Stomach (tissue), 9 donors: Measurements from ENCODE around the gene WASF3. TPM values are rescaled to one million over a fixed set of nuclear protein-coding genes. Genes with fewer than 3 reads are reported as not detected.

Experiments
- DNase-seq, 2 donors: peaks; one replicate each; pipeline versions ENCODE4 v3.0.0 to v3.0.0-alpha.2; 2013 to 2019
- H3K27ac ChIP-seq, 5 donors: fragments of 200-600 bp in 4 of 5; sonication (generic) in 4 of 5; one replicate each; pipeline ENCODE4 v1.5.1; 2013 to 2019; ENCODE audit warnings: mild to moderate bottlenecking in 1 of 5, moderate library complexity in 1 of 5
- H3K27me3 ChIP-seq, 3 donors: fragments of 200-600 bp; sonication (generic); one replicate each; pipeline ENCODE4 v1.5.1; 2017 to 2019; ENCODE audit warnings: mixed run types in 1 of 3
- H3K36me3 ChIP-seq, 4 donors: fragments of 200-600 bp; sonication (generic); 1 replicate in 3 of 4; 2 replicates in 1 of 4; pipeline ENCODE4 v1.5.1; 2016 to 2019
- H3K4me1 ChIP-seq, 4 donors: fragments of 200-600 bp; sonication (generic); one replicate each; pipeline ENCODE4 v1.5.1; 2016 to 2019
- H3K4me3 ChIP-seq, 4 donors: fragments of 200-600 bp; sonication (generic) in 3 of 4; one replicate each; pipeline ENCODE4 v1.5.1; 2016 to 2019; ENCODE audit warnings: mild to moderate bottlenecking in 1 of 4
- H3K9me3 ChIP-seq, 4 donors: fragments of 200-600 bp; sonication (generic); one replicate each; pipeline ENCODE4 v1.5.1; 2016 to 2019
- EP300 ChIP-seq: sonication (generic); formaldehyde crosslinking; IDR thresholded peaks from one replicate; pipeline ENCODE4 v1.6.1; 2017; ENCODE audit warnings: antibody characterized with exemption
- POLR2A ChIP-seq, 4 donors: fragments of 450-650 bp; IDR thresholded peaks; one replicate each; pipeline ENCODE4 v1.6.1; 2016; ENCODE audit warnings: antibody characterized with exemption in 4 of 4, control low read depth in 2 of 4, mild to moderate bottlenecking in 1 of 4, moderate library complexity in 1 of 4
- POLR2AphosphoS5 ChIP-seq, 3 donors: sonication (generic); formaldehyde crosslinking; IDR thresholded peaks; one replicate each; pipeline ENCODE4 v1.6.1; 2016; ENCODE audit warnings: antibody characterized with exemption in 3 of 3
- WGBS, 5 donors: extraction: QIAGEN DNeasy Blood & Tissue Kit in 3 of 5; methylation state at CpG; one replicate each; pipeline versions ENCODE4 v1.1.5 to v1.1.7; 2013 to 2018; 5-methylcytosine and 5-hydroxymethylcytosine counted together
- intact Hi-C: fragments of 100-400 bp; cut with DNase I; formaldehyde crosslinking; loops from one replicate; pipeline ENCODE4 v1.15.1; 2023; ENCODE audit warnings: low total_unique reads
- polyA plus RNA-seq, 3 donors: library from polyadenylated mRNA; stranded (reverse); fragments of 200-250 nt; gene quantifications; one replicate each; pipeline ENCODE4 v1.2.3, GENCODE V29; 2013
- total RNA-seq, 5 donors: library from RNA; depleted of rRNA; stranded (reverse); fragments of >200 nt; gene quantifications; one replicate each; pipeline versions ENCODE4 v1.1.0 to v1.2.3, GENCODE V29; 2014 to 2016
- TF ChIP-seq, protein P1 (sequence below), 7 experiments: fragments of 450-650 bp in 4 of 7; fragments of 200-600 bp in 3 of 7; sonication (generic) in 3 of 7; IDR thresholded peaks; one replicate each; pipeline ENCODE4 v1.5.1; 2016 to 2019; ENCODE audit warnings: antibody characterized with exemption in 7 of 7, control low read depth in 2 of 7, mild to moderate bottlenecking in 1 of 7
- donor health status: healthy with polysubstance abuse.
- donor health status: Bipolar disorder and iron deficiency.
- donor health status: healthy.

WASF3 gene
- total and polyA plus RNA-seq, 8 donors, result 0.87 to 12.8 (median 10.2) TPM

- H3K4me1 ChIP-seq, result no peaks in the 10 kb centered on the region
- H3K27ac ChIP-seq, result no peak overlapping the region
- H3K27me3 ChIP-seq, result no peaks in the 10 kb centered on the region
- intact Hi-C loops, result no loop called here
- H3K9me3 ChIP-seq, result no peaks in the 10 kb centered on the region
- DNase-seq, result no peak
- no peak overlapping the region for H3K4me3 ChIP-seq
- TF ChIP-seq EP300 (no peak), POLR2A (IDR thresholded peaks at IDR 0.05) (no peak), POLR2AphosphoS5 (IDR thresholded peaks at IDR 0.05) (no peak)
- TF ChIP-seq, protein P1, sequence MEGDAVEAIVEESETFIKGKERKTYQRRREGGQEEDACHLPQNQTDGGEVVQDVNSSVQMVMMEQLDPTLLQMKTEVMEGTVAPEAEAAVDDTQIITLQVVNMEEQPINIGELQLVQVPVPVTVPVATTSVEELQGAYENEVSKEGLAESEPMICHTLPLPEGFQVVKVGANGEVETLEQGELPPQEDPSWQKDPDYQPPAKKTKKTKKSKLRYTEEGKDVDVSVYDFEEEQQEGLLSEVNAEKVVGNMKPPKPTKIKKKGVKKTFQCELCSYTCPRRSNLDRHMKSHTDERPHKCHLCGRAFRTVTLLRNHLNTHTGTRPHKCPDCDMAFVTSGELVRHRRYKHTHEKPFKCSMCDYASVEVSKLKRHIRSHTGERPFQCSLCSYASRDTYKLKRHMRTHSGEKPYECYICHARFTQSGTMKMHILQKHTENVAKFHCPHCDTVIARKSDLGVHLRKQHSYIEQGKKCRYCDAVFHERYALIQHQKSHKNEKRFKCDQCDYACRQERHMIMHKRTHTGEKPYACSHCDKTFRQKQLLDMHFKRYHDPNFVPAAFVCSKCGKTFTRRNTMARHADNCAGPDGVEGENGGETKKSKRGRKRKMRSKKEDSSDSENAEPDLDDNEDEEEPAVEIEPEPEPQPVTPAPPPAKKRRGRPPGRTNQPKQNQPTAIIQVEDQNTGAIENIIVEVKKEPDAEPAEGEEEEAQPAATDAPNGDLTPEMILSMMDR (IDR thresholded peaks at IDR 0.05), result no peak
- no peaks in the 10 kb centered on the region for H3K36me3 ChIP-seq
Measured at GRCh38 chr13:26727633-26728032, 170.2 kb downstream of the WASF3 start.

DNA sequence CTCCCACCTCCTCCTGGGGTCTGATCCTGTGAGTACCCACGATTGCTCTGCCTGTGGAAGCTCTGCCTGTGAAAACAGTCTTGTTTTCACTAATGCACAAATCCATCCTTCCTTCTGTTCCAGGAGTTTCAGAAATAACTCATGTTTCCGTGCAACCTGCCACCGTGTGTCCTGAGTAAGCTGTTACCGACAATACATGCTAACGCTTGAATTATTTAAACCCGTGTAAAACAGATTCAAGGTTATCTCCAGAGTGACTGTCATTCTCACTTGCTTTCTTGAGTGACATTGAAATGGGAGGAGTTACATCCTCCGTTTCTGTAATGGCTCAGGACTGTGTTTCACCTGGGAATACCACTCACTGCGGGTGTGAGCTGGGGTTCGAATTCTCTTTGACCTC is 178.2 kb downstream of the WASF3 start:
- DNase-seq, result no peak
- intact Hi-C loops, result no loop called here
- TF ChIP-seq EP300 (no peak), POLR2A (IDR thresholded peaks at IDR 0.05) (no peak), POLR2AphosphoS5 (IDR thresholded peaks at IDR 0.05) (no peak)
- TF ChIP-seq, protein P1 (IDR thresholded peaks at IDR 0.05), result no peak
- H3K27me3 ChIP-seq, result peaks cover 0 to 17% (median 0%) of the 10 kb centered on the region in 3 donors
- peaks cover 0 to 23% (median 20%) of the 10 kb centered on the region in 4 donors for H3K9me3 ChIP-seq
- no peaks in the 10 kb centered on the region for H3K4me1 ChIP-seq
- no peak overlapping the region for H3K4me3 ChIP-seq
- H3K36me3 ChIP-seq, result no peaks in the 10 kb centered on the region
- WGBS, 5 donors, result 75 to 79% (median 76%) methylated on average over 9 of the region's 9 CpGs
- H3K27ac ChIP-seq, result no peak overlapping the region

Other genes starting within 250 kb of the WASF3 start
- under 1 TPM in 1 of 5 donors, not detected in 4; 0.18 TPM for gene GPR12, start 203.1 kb downstream of the WASF3 start, total RNA-seq
- gene GPR12, start 203.1 kb downstream of the WASF3 start, polyA plus RNA-seq, result under 1 TPM in 2 of 3 donors, not detected in 1; 0.05 to 0.31 TPM